Right lobe of liver (tissue), 6 donors: Measurements from ENCODE around the gene IER5. TPM values are rescaled to one million over a fixed set of nuclear protein-coding genes. Genes with fewer than 3 reads are reported as not detected.
A peak's percentile ranks its signal among the peaks of the same experiment; 100 is the strongest.

Experiments used
- ATAC-seq, 4 donors: fragments of 200-7000 bp; cut with Tn5 transposase; one replicate each; pipeline ENCODE4 v1.9.1; 2020; ENCODE audit warnings: mild to moderate bottlenecking in 4 of 4, moderate library complexity in 4 of 4
- DNase-seq, 3 donors: peaks; one replicate each; pipeline ENCODE4 v3.0.0-alpha.2; 2020
- H3K27ac ChIP-seq, 3 donors: fragments of 200-600 bp; one replicate each; pipeline ENCODE4 v1.8.0; 2022
- H3K27me3 ChIP-seq, 2 donors: fragments of 200-600 bp; one replicate each; pipeline ENCODE4 v1.8.0; 2022
- H3K36me3 ChIP-seq, 4 donors: fragments of 200-600 bp; sonication (generic) in 1 of 4; one replicate each; pipeline versions ENCODE4 v1.5.1 to v1.8.0; 2017 to 2022; ENCODE audit warnings: control low read depth in 1 of 4
- H3K4me1 ChIP-seq, 4 donors: fragments of 200-600 bp; sonication (generic) in 1 of 4; one replicate each; pipeline versions ENCODE4 v1.5.1 to v1.8.0; 2017 to 2022; ENCODE audit warnings: control low read depth in 1 of 4
- H3K4me3 ChIP-seq, 3 donors: fragments of 200-600 bp; one replicate each; pipeline ENCODE4 v1.8.0; 2022
- H3K9me3 ChIP-seq, 4 donors: fragments of 200-600 bp; sonication (generic) in 1 of 4; one replicate each; pipeline versions ENCODE4 v1.5.1 to v1.8.0; 2017 to 2022; ENCODE audit warnings: control low read depth in 1 of 4
- CTCF ChIP-seq, 4 donors: fragments of 200-600 bp in 3 of 4; fragments of 450-650 bp in 1 of 4; IDR thresholded peaks; one replicate each; pipeline versions ENCODE4 v1.5.1 to v1.8.0; 2016 to 2022; ENCODE audit warnings: antibody characterized with exemption in 4 of 4, mild to moderate bottlenecking in 2 of 4
- POLR2A ChIP-seq: fragments of 450-650 bp; IDR thresholded peaks from one replicate; pipeline ENCODE4 v1.6.1; 2017; ENCODE audit warnings: antibody characterized with exemption, mild to moderate bottlenecking
- WGBS: methylation state at CpG from one replicate; pipeline ENCODE4 v1.1.6; 2018; ENCODE audit warnings: low coverage, low lambda C conversion rate; ENCODE audit not compliant: insufficient coverage; ENCODE audit errors: missing lambda C conversion rate; 5-methylcytosine and 5-hydroxymethylcytosine counted together
- intact Hi-C, 2 donors: fragments of 100-400 bp; cut with DNase I; formaldehyde crosslinking; loops; one replicate each; pipeline versions ENCODE4 v1.11.2 to v1.14.1; 2022
- total RNA-seq, 6 experiments: library from RNA; depleted of rRNA in 2 of 6; stranded (reverse); fragments of >200 nt in 2 of 6; fragmentation: NEBNext Ultra II Directional in 3 of 6; extraction: Animal tissue kit (Norgen Biotek cat#: 25700) in 3 of 6; gene quantifications; one replicate each; pipeline versions ENCODE4 v1.1.0 to v1.2.4, GENCODE V29; 2016 to 2023
- donor health status: DM: no; HTN: yes; CAD: no.
- donor health status: DM: no; HTN: no; CAD: no.
- donor health status: DM: no; HTN: no; CAD: no.
- donor health status: DM: no; HTN: yes; CAD: no.
- donor health status: DM: no; HTN: yes; CAD: no.

The IER5 gene
- total RNA-seq, 6 experiments from 2014 or later = 2.0 to 6.2 (median 3.4) TPM

- no peak for DNase-seq
- Histone ChIP-seq H3K9me3 (no peaks in the 10 kb centered on the region), H3K27ac (no peak overlapping the region), H3K4me3 (no peak overlapping the region), H3K27me3 (no peaks in the 10 kb centered on the region), H3K36me3 (no peaks in the 10 kb centered on the region), H3K4me1 (peaks cover 0 to 10% (median 2%) of the 10 kb centered on the region in 4 donors)
- intact Hi-C loops = no loop called here
- no peak for ATAC-seq
- no peak for TF ChIP-seq CTCF (IDR thresholded peaks at IDR 0.05)
- WGBS = 68% methylated on average over 3 of the region's 5 CpGs
Measured at GRCh38 chr1:181122222-181122621, 33.7 kb downstream of the IER5 start.

- 80% methylated on average over 1 of the region's 3 CpGs for WGBS
- no peak overlapping the region for H3K27ac ChIP-seq
- no peaks in the 10 kb centered on the region for H3K27me3 ChIP-seq
- no peak overlapping the region for H3K4me3 ChIP-seq
- H3K4me1 ChIP-seq = peaks cover 0 to 12% (median 2%) of the 10 kb centered on the region in 4 donors
- ATAC-seq = no peak
- H3K9me3 ChIP-seq = no peaks in the 10 kb centered on the region
- intact Hi-C loops = no loop called here
- TF ChIP-seq CTCF (IDR thresholded peaks at IDR 0.05) = no peak
- no peak for TF ChIP-seq POLR2A
- no peaks in the 10 kb centered on the region for H3K36me3 ChIP-seq
- no peak for DNase-seq
Measured at GRCh38 chr1:181123173-181123572, 34.7 kb downstream of the IER5 start.

- Histone ChIP-seq H3K4me3 (no peak overlapping the region), H3K27ac (no peak overlapping the region), H3K9me3 (no peaks in the 10 kb centered on the region), H3K36me3 (no peaks in the 10 kb centered on the region), H3K27me3 (no peaks in the 10 kb centered on the region), H3K4me1 (peaks cover 0 to 12% (median 2%) of the 10 kb centered on the region in 4 donors)
- no peak for TF ChIP-seq POLR2A
- intact Hi-C loops = no loop called here
- ATAC-seq (peak; percentile 2 to 39 (median 31)), DNase-seq (no peak)
- WGBS = 63% methylated on average over 2 of the region's 2 CpGs
Measured at GRCh38 chr1:181124291-181124751, 35.8 kb downstream of the IER5 start.

- WGBS = 60% methylated on average over 3 of the region's 4 CpGs
- ATAC-seq = no peak
- no peak for DNase-seq
Measured at GRCh38 chr1:181126289-181126688, 37.8 kb downstream of the IER5 start.

More at GRCh38 chr1:181126289-181126688, 37.8 kb downstream of the IER5 start:
- Histone ChIP-seq H3K4me3 (no peak overlapping the region), H3K27me3 (no peaks in the 10 kb centered on the region), H3K4me1 (peaks cover 0 to 12% (median 2%) of the 10 kb centered on the region in 4 donors), H3K36me3 (no peaks in the 10 kb centered on the region), H3K9me3 (no peaks in the 10 kb centered on the region), H3K27ac (peak overlapping the region in 2 of 3 donors; percentile 34 to 53)
- intact Hi-C loops = no loop called here
- TF ChIP-seq POLR2A (no peak), CTCF (IDR thresholded peaks at IDR 0.05) (no peak)
